Measurements from ENCODE around the gene PIGU.

PIGU gene

GRCh38 chr20:34510575-34510974 lies 166.3 kb downstream of the PIGU start:
- no peak for DNase-seq (ENCODE audit: low read depth)

Measured in stimulated activated CD8-positive, alpha-beta memory T cell treated with anti-CD3 and anti-CD28 coated beads, Interleukin-7, amount 100 ng/mL, for 24 hours (primary cell).